Loucy (cell line): ENCODE measurements around the gene RAB30.

Source experiments
- H2AFZ ChIP-seq: fragments of 200-600 bp; sonication (generic); 2 replicates; pipeline ENCODE4 v1.6.0; 2016; ENCODE audit warnings: antibody characterized with exemption, mild to moderate bottlenecking, low read length, moderate library complexity
- H3F3A ChIP-seq: fragments of 200-600 bp; 2 replicates; pipeline ENCODE4 v1.6.0; 2016; ENCODE audit warnings: antibody characterized with exemption, low read depth, mild to moderate bottlenecking
- H3K27me3 ChIP-seq: fragments of 200-600 bp; sonication (generic); 2 replicates; pipeline ENCODE4 v1.6.1; 2014; ENCODE audit warnings: low read length, mild to moderate bottlenecking; ENCODE audit not compliant: insufficient read depth, poor library complexity, severe bottlenecking
- H3K36me3 ChIP-seq: fragments of 200-600 bp; sonication (generic); 2 replicates; pipeline ENCODE4 v1.6.1; 2016; ENCODE audit warnings: low read length; ENCODE audit not compliant: insufficient read depth
- H3K4me1 ChIP-seq: fragments of 200-600 bp; sonication (generic); 2 replicates; pipeline ENCODE4 v1.5.1; 2014; ENCODE audit warnings: low read length, mild to moderate bottlenecking; ENCODE audit not compliant: insufficient read depth, poor library complexity, severe bottlenecking
- H3K4me2 ChIP-seq: fragments of 200-600 bp; sonication (generic); 2 replicates; pipeline ENCODE4 v1.6.0; 2014; ENCODE audit warnings: antibody characterized with exemption, low read length, low read depth, mild to moderate bottlenecking; ENCODE audit not compliant: poor library complexity, severe bottlenecking
- H3K4me3 ChIP-seq: fragments of 200-600 bp; sonication (generic); 2 replicates; pipeline ENCODE4 v1.5.1; 2014; ENCODE audit warnings: low read length, mild to moderate bottlenecking, mixed read lengths; ENCODE audit not compliant: poor library complexity, severe bottlenecking
- H3K79me2 ChIP-seq: fragments of 200-600 bp; sonication (generic); 2 replicates; pipeline ENCODE4 v1.6.1; 2014; ENCODE audit warnings: low read length; ENCODE audit not compliant: insufficient read depth
- H3K9ac ChIP-seq: fragments of 200-600 bp; sonication (generic); 2 replicates; pipeline ENCODE4 v1.6.0; 2014; ENCODE audit warnings: mild to moderate bottlenecking, low read depth, low read length, moderate library complexity; ENCODE audit not compliant: poor library complexity, severe bottlenecking
- H3K9me2 ChIP-seq: fragments of 200-600 bp; sonication (generic); replicated peaks from 2 replicates; pipeline ENCODE4 v1.6.1; 2016; ENCODE audit warnings: low read depth, low read length, mixed read lengths
- H3K9me3 ChIP-seq: fragments of 200-600 bp; sonication (generic); 2 replicates; pipeline ENCODE4 v1.6.1; 2014; ENCODE audit warnings: mild to moderate bottlenecking, antibody characterized with exemption, low read length, low read depth; ENCODE audit not compliant: insufficient read depth
- H4K20me1 ChIP-seq: fragments of 200-600 bp; sonication (generic); 2 replicates; pipeline ENCODE4 v1.6.0; 2014; ENCODE audit warnings: antibody characterized with exemption, low read length, mild to moderate bottlenecking; ENCODE audit not compliant: insufficient read depth, poor library complexity, severe bottlenecking
- EZH2phosphoT487 ChIP-seq: fragments of 200-600 bp; IDR thresholded peaks from 2 replicates; pipeline ENCODE4 v1.6.1; 2018; ENCODE audit warnings: antibody characterized with exemption, mild to moderate bottlenecking, moderate library complexity, borderline replicate concordance
- TF ChIP-seq, protein P1 (sequence below): fragments of 200-600 bp; sonication (generic); conservative IDR thresholded peaks from 2 replicates; pipeline ENCODE4 v1.5.1; 2014; ENCODE audit warnings: mild to moderate bottlenecking, antibody characterized with exemption, low read length

RAB30 gene

DNA sequence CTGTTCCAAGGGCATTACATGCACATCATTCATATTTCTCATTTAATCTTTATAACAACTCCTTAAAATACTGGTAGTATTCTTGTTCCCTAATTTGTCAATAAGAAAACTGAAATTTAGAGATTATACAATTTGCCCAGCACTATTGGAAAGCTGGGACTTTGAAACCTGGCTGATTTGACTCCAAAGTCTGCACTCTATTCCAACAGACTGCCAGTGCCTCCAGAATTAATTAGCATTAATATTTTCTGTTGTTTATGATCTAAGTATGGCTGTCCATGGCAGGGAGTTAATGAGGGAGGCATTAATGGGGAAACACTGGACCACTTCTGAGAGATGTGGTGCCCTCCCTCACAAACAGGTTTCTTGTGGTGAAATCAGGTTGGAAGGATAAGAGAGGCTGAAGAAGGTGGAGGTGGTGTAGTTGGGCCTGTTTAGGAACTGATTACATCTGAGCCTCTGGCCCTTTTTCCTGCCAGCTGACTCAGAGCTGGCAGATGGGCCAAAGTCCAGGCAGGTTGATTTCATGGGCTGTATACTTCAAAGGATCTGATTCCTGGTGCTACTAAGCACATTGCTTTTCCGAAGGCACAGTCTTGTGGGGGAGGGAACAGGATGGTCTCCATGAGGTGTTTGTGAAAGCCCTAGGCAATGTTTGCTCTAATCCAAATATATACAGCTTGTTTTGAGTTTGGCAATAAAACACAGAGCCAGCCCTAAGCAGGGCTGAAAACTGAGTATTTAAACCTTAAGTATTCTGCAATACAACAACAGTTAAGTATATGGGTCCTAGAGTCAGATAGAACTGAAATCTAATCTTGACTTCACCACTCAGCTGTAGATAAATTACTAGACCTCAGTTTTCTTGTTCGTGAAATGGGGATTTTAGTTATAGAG, 21.0 kb upstream of the RAB30 start:
- no peaks in the 10 kb centered on the region for H4K20me1 ChIP-seq
- H3F3A ChIP-seq = no peaks in the 10 kb centered on the region
- no peaks in the 10 kb centered on the region for H3K4me1 ChIP-seq
- TF ChIP-seq, protein P1, sequence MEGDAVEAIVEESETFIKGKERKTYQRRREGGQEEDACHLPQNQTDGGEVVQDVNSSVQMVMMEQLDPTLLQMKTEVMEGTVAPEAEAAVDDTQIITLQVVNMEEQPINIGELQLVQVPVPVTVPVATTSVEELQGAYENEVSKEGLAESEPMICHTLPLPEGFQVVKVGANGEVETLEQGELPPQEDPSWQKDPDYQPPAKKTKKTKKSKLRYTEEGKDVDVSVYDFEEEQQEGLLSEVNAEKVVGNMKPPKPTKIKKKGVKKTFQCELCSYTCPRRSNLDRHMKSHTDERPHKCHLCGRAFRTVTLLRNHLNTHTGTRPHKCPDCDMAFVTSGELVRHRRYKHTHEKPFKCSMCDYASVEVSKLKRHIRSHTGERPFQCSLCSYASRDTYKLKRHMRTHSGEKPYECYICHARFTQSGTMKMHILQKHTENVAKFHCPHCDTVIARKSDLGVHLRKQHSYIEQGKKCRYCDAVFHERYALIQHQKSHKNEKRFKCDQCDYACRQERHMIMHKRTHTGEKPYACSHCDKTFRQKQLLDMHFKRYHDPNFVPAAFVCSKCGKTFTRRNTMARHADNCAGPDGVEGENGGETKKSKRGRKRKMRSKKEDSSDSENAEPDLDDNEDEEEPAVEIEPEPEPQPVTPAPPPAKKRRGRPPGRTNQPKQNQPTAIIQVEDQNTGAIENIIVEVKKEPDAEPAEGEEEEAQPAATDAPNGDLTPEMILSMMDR = no peak
- no peak for TF ChIP-seq EZH2phosphoT487
- no peaks in the 10 kb centered on the region for H3K79me2 ChIP-seq
- H3K9me3 ChIP-seq = no peaks in the 10 kb centered on the region
- H3K36me3 ChIP-seq = no peaks in the 10 kb centered on the region
- no peak overlapping the region for H3K4me2 ChIP-seq
- no peaks in the 10 kb centered on the region for H3K27me3 ChIP-seq
- H3K9me2 ChIP-seq = no peaks in the 10 kb centered on the region
- no peak overlapping the region for H3K9ac ChIP-seq
- H3K4me3 ChIP-seq = no peak overlapping the region
- H2AFZ ChIP-seq = no peak overlapping the region

DNA sequence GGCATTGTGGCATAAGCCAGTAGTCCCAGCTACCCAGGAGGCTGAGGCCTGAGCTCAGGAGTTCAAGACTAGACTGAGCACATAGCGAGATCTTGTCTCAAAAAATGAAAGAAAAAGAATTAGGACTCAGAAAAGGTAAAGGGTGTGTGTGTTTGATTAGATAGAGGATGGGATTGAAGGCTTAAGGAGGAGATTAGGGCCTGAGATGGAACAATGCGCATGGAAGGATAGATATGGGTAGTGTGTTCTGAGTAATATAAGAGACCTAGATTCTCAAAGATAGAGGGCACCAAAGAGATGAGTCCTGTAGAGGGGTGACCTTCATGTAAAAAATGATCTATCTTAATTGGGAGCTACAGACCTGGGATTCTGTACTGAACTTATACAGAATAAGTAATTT, 17.3 kb upstream of the RAB30 start:
- Histone ChIP-seq H3F3A (no peaks in the 10 kb centered on the region), H3K9me3 (no peaks in the 10 kb centered on the region), H2AFZ (no peak overlapping the region), H4K20me1 (no peaks in the 10 kb centered on the region), H3K4me1 (no peaks in the 10 kb centered on the region), H3K9me2 (no peaks in the 10 kb centered on the region), H3K4me2 (no peak overlapping the region), H3K27me3 (no peaks in the 10 kb centered on the region), H3K9ac (no peak overlapping the region), H3K36me3 (no peaks in the 10 kb centered on the region), H3K4me3 (no peak overlapping the region), H3K79me2 (no peaks in the 10 kb centered on the region)
- TF ChIP-seq, protein P1 = peak; percentile 25
- no peak for TF ChIP-seq EZH2phosphoT487

DNA sequence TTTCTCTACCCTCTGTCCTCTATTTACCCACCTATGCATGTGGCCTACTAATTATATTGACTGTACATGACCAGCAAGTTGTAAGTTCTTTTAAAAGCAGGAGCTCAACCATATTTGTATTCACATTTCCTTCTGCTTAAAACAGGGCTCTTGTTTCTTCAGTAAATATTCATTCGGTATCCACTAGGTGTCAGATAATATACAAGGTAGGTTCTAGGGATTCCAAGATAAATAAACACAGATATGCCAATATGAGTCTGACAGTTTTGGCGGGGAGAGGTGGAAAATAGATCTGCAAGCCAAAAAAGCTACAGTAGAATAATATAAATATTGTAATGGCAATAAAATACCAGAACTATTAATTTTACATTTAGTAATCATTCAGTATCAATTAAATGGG, 15.3 kb upstream of the RAB30 start:
- no peak overlapping the region for H3K4me3 ChIP-seq
- H2AFZ ChIP-seq = no peak overlapping the region
- H3K9ac ChIP-seq = no peak overlapping the region
- no peaks in the 10 kb centered on the region for H3K9me2 ChIP-seq
- no peaks in the 10 kb centered on the region for H3F3A ChIP-seq
- no peaks in the 10 kb centered on the region for H3K9me3 ChIP-seq
- no peaks in the 10 kb centered on the region for H4K20me1 ChIP-seq
- no peaks in the 10 kb centered on the region for H3K27me3 ChIP-seq
- no peak for TF ChIP-seq EZH2phosphoT487
- TF ChIP-seq, protein P1 = peak; percentile 46
- no peaks in the 10 kb centered on the region for H3K36me3 ChIP-seq
- H3K4me2 ChIP-seq = no peak overlapping the region
- no peaks in the 10 kb centered on the region for H3K79me2 ChIP-seq
- no peaks in the 10 kb centered on the region for H3K4me1 ChIP-seq
